HCT116 (cell line): ENCODE measurements around the gene MAGEE2.

Experiments
- ATF3 ChIP-seq: IDR thresholded peaks from 2 replicates; pipeline ENCODE4 v1.6.1; 2012
- CBX3 ChIP-seq: IDR thresholded peaks from 2 replicates; pipeline ENCODE4 v1.6.1; 2012; ENCODE audit warnings: low read depth
- CEBPB ChIP-seq: IDR thresholded peaks from 2 replicates; pipeline ENCODE4 v1.6.1; 2012; ENCODE audit warnings: low read depth
- ELF1 ChIP-seq: IDR thresholded peaks from 2 replicates; pipeline ENCODE4 v1.6.1; 2012; ENCODE audit warnings: low read depth, borderline replicate concordance
- EZH2 ChIP-seq: fragments of 200-600 bp; sonication (generic); IDR thresholded peaks from 2 replicates; pipeline ENCODE4 v1.6.1; 2017; ENCODE audit warnings: antibody characterized with exemption, mixed run types
- POLR2A ChIP-seq: IDR thresholded peaks from 2 replicates; pipeline ENCODE4 v1.7.0; 2011; ENCODE audit warnings: borderline replicate concordance; ENCODE audit not compliant: insufficient read depth, insufficient read length; ENCODE audit errors: extremely low read depth
- POLR2AphosphoS5 ChIP-seq: IDR thresholded peaks from 2 replicates; pipeline ENCODE4 v1.6.1; 2011; ENCODE audit warnings: mild to moderate bottlenecking, low read depth, low read length, moderate library complexity
- REST ChIP-seq: IDR thresholded peaks from 2 replicates; pipeline ENCODE4 v1.6.1; 2012; ENCODE audit warnings: low read depth
- SRF ChIP-seq: IDR thresholded peaks from 2 replicates; pipeline ENCODE4 v1.6.1; 2012; ENCODE audit warnings: low read depth
- YY1 ChIP-seq: IDR thresholded peaks from 2 replicates; pipeline ENCODE4 v1.6.1; 2011; ENCODE audit warnings: low read length, low read depth, moderate library complexity, mild to moderate bottlenecking; ENCODE audit not compliant: insufficient replicate concordance; ENCODE audit errors: extremely low read depth
- ZBTB33 ChIP-seq: IDR thresholded peaks from 2 replicates; pipeline ENCODE4 v1.6.1; 2011; ENCODE audit warnings: mild to moderate bottlenecking, low read length, moderate library complexity; ENCODE audit not compliant: insufficient replicate concordance; ENCODE audit errors: extremely low read depth
- ZFX ChIP-seq: fragments of 450-650 bp; IDR thresholded peaks from 2 replicates; pipeline ENCODE4 v1.6.1; 2017
- TF ChIP-seq, protein P1 (sequence below), 3 experiments: fragments of 200-600 bp in 1 of 3; sonication (generic) in 1 of 3; IDR thresholded peaks in 2 of 3; conservative IDR thresholded peaks in 1 of 3; 2 replicates each; pipeline ENCODE4 v1.5.1; 2012 to 2017; ENCODE audit warnings: low read depth in 2 of 3, low read length in 2 of 3, antibody characterized with exemption in 1 of 3, borderline replicate concordance in 1 of 3, control low read depth in 1 of 3, mild to moderate bottlenecking in 1 of 3, mixed read lengths in 1 of 3, mixed run types in 1 of 3, moderate library complexity in 1 of 3; ENCODE audit not compliant: insufficient read depth in 1 of 3

DNA sequence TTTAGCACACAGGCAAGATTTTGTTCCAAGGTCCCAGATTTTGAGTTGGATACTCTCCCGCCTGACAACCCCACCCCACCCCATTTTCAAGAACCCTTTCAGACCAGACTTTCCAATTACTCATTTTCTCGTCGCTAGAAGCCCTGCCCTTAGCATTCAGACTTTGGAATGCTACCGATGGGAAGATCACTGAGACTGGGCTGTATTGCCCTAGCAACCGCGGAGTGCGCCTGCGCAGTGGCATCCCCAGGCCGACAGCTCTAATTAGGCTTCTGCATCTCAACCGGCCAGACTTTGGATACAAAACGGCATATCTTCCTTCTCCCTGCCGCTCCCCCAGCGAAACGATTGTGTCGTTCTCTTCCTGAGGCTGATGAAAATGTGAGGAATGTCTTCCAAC, 3.4 kb downstream of the MAGEE2 start:
- TF ChIP-seq POLR2AphosphoS5 (no peak), YY1 (no peak), EZH2 (no peak), POLR2A (no peak), ZBTB33 (no peak), REST (no peak), ELF1 (no peak), ZFX (no peak), SRF (no peak), CBX3 (no peak), ATF3 (no peak), CEBPB (no peak)
- TF ChIP-seq, protein P1, sequence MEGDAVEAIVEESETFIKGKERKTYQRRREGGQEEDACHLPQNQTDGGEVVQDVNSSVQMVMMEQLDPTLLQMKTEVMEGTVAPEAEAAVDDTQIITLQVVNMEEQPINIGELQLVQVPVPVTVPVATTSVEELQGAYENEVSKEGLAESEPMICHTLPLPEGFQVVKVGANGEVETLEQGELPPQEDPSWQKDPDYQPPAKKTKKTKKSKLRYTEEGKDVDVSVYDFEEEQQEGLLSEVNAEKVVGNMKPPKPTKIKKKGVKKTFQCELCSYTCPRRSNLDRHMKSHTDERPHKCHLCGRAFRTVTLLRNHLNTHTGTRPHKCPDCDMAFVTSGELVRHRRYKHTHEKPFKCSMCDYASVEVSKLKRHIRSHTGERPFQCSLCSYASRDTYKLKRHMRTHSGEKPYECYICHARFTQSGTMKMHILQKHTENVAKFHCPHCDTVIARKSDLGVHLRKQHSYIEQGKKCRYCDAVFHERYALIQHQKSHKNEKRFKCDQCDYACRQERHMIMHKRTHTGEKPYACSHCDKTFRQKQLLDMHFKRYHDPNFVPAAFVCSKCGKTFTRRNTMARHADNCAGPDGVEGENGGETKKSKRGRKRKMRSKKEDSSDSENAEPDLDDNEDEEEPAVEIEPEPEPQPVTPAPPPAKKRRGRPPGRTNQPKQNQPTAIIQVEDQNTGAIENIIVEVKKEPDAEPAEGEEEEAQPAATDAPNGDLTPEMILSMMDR (IDR thresholded peaks at IDR 0.05 in 2 of 3, conservative IDR thresholded peaks at IDR 0.05 in 1 of 3; ENCODE audit: borderline replicate concordance in 1 of 3, insufficient read depth in 1 of 3, low read depth in 2 of 3, low read length in 2 of 3) = no peak
